ENCODE data around the gene FAM13A. TPM values are rescaled to one million over a fixed set of nuclear protein-coding genes. Genes with fewer than 3 reads are reported as not detected.

The FAM13A gene
- total RNA-seq, 4 donors from 2014 or later: 157 to 327 (median 202) TPM

GRCh38 chr4:88693792-88694191 is 363.2 kb downstream of the FAM13A start:
- intact Hi-C loops (cut with DNase I): no loop called here

DNA sequence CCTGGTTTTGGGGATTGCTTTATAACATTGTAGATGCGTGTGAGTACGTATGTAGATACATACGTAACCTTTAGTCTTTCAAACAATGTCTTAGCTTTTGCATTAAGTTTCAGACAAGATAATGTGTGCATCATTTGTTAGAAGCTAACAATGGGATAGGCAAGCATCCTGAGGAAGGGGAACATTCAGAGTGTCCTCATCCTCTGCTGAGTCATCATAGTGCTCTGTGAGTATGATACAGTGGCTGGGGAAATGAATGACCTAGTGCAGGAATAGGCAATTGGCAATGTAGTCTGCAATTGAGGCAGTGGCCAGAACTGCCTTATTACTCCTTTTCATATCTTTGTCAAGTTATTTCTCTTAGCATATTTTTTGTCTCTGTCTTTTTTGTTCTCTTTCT is 366.6 kb downstream of the FAM13A start:
- H3K4me1 ChIP-seq: no peaks in the 10 kb centered on the region
- no peak for DNase-seq
- H3K36me3 ChIP-seq: no peaks in the 10 kb centered on the region
- no peaks in the 10 kb centered on the region for H3K9me3 ChIP-seq
- no peak overlapping the region for H3K4me3 ChIP-seq (replicated peaks in 1 of 3)
- TF ChIP-seq, protein P1, sequence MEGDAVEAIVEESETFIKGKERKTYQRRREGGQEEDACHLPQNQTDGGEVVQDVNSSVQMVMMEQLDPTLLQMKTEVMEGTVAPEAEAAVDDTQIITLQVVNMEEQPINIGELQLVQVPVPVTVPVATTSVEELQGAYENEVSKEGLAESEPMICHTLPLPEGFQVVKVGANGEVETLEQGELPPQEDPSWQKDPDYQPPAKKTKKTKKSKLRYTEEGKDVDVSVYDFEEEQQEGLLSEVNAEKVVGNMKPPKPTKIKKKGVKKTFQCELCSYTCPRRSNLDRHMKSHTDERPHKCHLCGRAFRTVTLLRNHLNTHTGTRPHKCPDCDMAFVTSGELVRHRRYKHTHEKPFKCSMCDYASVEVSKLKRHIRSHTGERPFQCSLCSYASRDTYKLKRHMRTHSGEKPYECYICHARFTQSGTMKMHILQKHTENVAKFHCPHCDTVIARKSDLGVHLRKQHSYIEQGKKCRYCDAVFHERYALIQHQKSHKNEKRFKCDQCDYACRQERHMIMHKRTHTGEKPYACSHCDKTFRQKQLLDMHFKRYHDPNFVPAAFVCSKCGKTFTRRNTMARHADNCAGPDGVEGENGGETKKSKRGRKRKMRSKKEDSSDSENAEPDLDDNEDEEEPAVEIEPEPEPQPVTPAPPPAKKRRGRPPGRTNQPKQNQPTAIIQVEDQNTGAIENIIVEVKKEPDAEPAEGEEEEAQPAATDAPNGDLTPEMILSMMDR (IDR thresholded peaks at IDR 0.05): no peak
- TF ChIP-seq POLR2A (IDR thresholded peaks at IDR 0.05): no peak
- WGBS, 2 donors: 91 to 93% methylated on average over 3 of the region's 3 CpGs
- intact Hi-C loops (cut with DNase I): no loop called here
- H3K27me3 ChIP-seq: no peaks in the 10 kb centered on the region
- H3K27ac ChIP-seq: no peak overlapping the region

More at GRCh38 chr4:88693792-88694191, 363.2 kb downstream of the FAM13A start:
- H3K4me3 ChIP-seq (replicated peaks in 1 of 3): no peak overlapping the region
- DNase-seq: no peak
- no peaks in the 10 kb centered on the region for H3K27me3 ChIP-seq
- no peaks in the 10 kb centered on the region for H3K9me3 ChIP-seq
- TF ChIP-seq POLR2A (IDR thresholded peaks at IDR 0.05): no peak
- TF ChIP-seq, protein P1 (IDR thresholded peaks at IDR 0.05): no peak
- 77 to 91% methylated on average over 3 of the region's 3 CpGs for WGBS, 2 donors
- H3K27ac ChIP-seq: no peak overlapping the region
- no peaks in the 10 kb centered on the region for H3K36me3 ChIP-seq
- no peaks in the 10 kb centered on the region for H3K4me1 ChIP-seq

- Histone ChIP-seq H3K9me3 (no peaks in the 10 kb centered on the region), H3K27ac (no peak overlapping the region), H3K36me3 (peaks cover 14 to 19% of the 10 kb centered on the region in 2 donors), H3K27me3 (no peaks in the 10 kb centered on the region), H3K4me1 (no peaks in the 10 kb centered on the region), H3K4me3 (replicated peaks in 1 of 3) (no peak overlapping the region)
- intact Hi-C loops (cut with DNase I): no loop called here
- DNase-seq: no peak
- TF ChIP-seq POLR2A (IDR thresholded peaks at IDR 0.05): no peak
- TF ChIP-seq, protein P1 (IDR thresholded peaks at IDR 0.05): no peak
- 94 to 96% methylated on average over 5 of the region's 5 CpGs for WGBS, 2 donors
Measured at GRCh38 chr4:88681209-88681608, 375.8 kb downstream of the FAM13A start.

Small RNAs within 50 kb of the gene (small RNA-seq; reads per million reads assigned to genes)
- not detected for gene RF02115
- gene RNU6-33P: not detected

Other genes with a start within 250 kb of the FAM13A start
- 1 to 10 TPM; 5.5 to 8.0 (median 7.2) TPM for gene TIGD2, start 54.3 kb upstream of the FAM13A start, total RNA-seq